GM13976 (cell line): ENCODE measurements around the gene RORC.

Source experiments
- DNase-seq: peaks from one replicate; pipeline ENCODE4 v3.0.0; 2012; ENCODE audit warnings: low spot score
- in situ Hi-C: fragments of 300-500 bp; cut with MboI; formaldehyde crosslinking; loops from one replicate; pipeline ENCODE4 v1.12.0; 2022; ENCODE audit warnings: low sequenced_read_pairs, mixed read lengths, inconsistent platforms; ENCODE audit not compliant: unreplicated experiment
- TF ChIP-seq, protein P1 (sequence below): IDR thresholded peaks from 2 replicates; pipeline ENCODE4 v1.5.1; 2012; ENCODE audit warnings: borderline replicate concordance, mild to moderate bottlenecking; ENCODE audit not compliant: insufficient read depth; ENCODE audit errors: extremely low read depth, missing control alignments, control extremely low read depth

Gene RORC

DNA sequence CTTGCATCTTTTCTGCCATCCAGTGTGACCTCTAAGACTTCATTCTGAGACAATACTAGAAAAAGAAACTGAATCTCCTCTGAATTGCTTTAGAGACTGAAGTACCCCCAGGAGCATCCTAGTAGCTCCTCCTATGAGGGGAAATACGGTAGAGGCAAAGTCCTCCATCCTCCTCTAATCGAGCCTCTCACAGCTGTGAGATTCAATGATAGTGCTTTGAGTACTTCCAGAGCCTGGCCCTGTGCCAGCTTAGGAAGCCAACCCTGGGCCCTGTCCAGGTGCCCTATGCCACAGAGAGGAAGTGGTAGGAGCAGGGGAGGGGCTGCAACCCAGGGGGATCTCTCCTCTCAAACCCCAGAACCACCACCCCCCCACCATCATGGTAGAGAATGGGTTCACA is 10.7 kb downstream of the RORC start:
- DNase-seq, result no peak
- TF ChIP-seq, protein P1, sequence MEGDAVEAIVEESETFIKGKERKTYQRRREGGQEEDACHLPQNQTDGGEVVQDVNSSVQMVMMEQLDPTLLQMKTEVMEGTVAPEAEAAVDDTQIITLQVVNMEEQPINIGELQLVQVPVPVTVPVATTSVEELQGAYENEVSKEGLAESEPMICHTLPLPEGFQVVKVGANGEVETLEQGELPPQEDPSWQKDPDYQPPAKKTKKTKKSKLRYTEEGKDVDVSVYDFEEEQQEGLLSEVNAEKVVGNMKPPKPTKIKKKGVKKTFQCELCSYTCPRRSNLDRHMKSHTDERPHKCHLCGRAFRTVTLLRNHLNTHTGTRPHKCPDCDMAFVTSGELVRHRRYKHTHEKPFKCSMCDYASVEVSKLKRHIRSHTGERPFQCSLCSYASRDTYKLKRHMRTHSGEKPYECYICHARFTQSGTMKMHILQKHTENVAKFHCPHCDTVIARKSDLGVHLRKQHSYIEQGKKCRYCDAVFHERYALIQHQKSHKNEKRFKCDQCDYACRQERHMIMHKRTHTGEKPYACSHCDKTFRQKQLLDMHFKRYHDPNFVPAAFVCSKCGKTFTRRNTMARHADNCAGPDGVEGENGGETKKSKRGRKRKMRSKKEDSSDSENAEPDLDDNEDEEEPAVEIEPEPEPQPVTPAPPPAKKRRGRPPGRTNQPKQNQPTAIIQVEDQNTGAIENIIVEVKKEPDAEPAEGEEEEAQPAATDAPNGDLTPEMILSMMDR, result no peak
- in situ Hi-C loops, result no loop called here

DNA sequence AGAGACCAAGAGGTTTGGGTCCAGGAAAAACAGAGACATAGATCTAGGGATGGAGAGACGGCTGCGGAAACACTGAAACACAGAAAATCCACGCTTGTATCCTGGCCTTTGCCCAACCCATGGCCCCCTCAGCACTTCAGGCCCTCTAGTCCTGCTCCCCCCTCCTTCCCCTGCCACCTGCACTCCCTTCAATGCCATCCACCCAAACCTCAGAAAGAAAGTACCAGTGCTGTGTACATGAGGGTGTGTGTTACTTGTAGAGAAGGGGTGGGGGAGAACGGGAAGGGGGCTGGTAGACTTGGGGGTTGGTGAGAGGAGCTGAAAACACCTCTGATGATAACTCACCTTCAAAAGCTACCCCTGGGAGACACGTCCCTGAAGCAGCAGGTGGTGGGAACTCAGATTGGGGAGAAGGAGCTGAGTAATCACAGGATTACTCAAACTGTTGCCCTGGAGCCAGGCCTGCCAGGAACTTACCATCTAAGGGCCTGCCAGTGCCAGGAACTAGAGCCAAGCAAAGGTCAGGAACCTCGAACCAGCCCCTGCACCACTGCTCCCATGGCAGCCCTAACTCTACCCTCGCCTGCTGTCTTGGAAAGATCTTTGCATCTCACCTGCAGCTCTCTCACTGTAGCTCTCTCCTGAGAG is 11.5 kb downstream of the RORC start:
- DNase-seq, result no peak
- in situ Hi-C loops, result no loop called here
- TF ChIP-seq, protein P1, result no peak

DNA sequence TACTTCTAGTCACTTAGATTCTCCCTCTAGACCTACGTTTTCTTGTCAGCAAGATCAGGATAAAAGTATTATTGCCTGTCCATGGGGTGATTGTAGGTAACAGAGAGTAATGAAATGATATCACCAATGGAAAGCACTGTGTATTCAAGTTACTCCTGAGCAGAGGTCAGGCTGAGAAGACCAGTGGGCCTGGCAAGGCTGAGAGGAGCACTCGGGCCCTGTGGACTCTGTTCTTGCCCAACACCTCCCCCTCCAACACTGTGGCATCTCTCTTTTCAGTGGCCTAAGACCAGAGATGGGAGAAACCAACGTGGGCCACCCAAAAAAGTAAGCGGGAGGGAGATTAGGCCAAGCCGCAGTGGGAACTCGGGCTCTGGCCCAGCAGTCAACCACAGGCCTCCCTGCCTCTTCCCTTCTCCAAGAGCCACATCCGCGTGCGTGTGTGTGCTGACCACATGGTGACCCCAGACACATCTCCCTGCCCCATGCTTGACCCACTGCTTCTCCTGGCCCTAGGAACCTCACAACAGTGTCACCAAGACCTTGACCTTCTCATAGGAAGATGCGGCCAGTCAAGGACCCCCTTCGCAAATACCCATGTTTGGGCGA is 12.3 kb downstream of the RORC start:
- in situ Hi-C loops, result no loop called here
- TF ChIP-seq, protein P1, result no peak
- DNase-seq, result no peak

DNA sequence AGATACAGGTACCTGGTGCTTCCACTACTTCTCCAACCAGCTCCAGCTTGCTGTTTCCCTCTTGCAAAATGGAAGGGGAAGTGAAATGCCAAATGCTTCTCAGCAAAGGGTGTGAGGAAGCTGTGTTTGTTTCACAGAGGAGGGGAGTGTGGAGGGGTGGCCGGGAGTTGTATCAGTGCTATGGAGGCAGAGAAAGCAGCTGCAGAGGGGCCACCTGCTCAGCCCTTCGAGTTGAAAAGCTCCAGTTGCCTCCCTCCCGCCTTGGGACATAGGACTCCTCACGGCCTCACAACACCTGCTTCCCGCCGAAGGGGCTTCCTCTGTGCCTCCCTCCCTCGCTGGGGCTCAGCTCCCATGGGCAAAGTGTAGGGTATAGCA is 14.3 kb downstream of the RORC start:
- TF ChIP-seq, protein P1, result no peak
- in situ Hi-C loops, result no loop called here

DNA sequence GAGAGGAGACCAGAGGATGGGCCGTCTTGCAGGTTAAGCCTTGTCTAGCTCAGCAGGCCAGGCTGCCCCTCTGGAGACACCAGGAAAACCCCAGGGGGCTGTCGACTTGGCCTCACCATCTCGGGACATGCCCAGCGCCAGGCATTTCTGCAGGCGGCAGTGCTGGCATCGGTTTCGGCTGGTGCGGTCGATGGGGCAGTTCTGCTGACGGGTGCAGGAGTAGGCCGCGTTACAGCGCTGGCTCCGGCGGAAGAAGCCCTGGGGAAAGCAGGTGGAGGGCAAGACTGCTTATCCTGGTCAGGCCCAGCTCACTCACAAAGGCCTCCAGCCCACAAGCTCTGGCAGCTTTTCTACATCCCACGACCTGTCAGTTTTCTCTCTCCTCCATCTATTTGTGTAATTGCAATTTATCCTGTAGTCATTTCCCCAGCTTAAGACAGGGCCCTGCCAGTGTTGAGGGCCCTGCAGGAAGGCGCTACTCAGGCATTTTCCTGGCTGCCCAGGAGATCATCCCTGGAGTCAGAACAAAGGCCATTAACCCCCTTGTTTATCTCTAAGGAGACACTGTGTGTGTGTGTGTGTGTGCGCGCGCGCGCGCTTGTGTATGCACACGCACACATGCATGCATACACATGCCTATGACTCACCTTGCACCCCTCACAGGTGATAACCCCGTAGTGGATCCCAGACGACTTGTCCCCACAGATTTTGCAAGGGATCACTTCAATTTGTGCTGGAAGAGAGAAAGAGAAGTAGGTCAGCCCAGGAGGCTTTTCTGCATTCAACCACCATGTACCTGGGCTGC is 14.9 kb downstream of the RORC start:
- no peak for DNase-seq
- TF ChIP-seq, protein P1, result no peak
- in situ Hi-C loops, result no loop called here

More for the DNA sequence above, 14.3 kb downstream of the RORC start:
- no peak for DNase-seq

DNA sequence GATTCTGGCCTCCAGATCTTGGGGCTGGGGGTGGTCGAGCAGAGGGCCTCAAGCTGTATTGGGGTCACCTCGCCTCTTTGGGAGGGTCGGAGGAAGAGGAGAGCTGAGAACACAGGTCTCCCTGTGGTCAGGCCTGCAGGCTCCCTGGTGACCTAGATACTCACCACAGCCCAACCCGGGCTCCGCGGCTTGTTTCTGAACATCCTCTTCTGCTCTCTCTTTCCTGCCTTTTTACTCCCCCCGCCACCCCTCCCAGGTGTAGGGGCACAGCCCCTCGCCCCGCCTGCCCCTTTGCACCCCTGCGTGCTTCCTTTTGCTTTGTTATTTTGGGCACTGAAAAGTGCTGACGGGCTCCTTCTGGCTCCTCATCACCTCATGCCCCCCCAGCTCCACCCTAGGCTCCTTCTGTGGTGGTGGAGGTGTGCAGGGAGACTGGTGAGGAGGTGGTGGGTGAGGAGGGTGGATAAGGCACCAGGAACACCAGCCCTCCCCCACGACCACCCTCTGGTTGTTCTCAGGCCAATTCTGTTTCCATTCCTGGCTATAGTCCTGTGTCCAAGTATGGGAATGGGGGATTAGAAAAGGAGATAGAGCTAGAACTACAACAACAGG is 15.8 kb downstream of the RORC start:
- DNase-seq, result no peak
- in situ Hi-C loops, result no loop called here
- TF ChIP-seq, protein P1, result no peak
